8988T (cell line): ENCODE measurements around the gene CERS3.

Source experiments
- DNase-seq: peaks from one replicate; pipeline ENCODE4 v3.0.0; 2011

Gene CERS3

DNA sequence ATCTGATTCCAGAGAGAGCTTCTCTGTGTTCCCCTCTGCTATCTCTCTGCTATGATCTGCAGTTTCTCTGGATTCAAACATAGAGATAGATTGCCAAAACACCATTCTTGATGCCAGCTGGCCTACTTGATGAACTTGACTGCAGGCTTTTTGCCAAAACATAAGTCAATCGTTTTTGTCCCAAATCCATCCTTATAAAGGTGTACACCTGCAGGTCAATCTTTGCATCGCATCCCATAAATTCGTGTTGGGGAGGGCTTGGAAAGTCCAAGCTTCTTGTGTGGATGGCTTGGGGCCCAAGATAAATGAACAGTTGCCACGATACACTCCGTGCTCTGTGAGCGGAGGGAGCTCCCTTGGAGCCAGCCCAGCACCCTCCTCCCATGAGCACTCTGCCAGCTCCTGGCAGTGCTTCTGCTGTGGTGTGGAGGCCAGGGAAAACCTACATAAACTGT is 2.7 kb downstream of the CERS3 start:
- DNase-seq: no peak

DNA sequence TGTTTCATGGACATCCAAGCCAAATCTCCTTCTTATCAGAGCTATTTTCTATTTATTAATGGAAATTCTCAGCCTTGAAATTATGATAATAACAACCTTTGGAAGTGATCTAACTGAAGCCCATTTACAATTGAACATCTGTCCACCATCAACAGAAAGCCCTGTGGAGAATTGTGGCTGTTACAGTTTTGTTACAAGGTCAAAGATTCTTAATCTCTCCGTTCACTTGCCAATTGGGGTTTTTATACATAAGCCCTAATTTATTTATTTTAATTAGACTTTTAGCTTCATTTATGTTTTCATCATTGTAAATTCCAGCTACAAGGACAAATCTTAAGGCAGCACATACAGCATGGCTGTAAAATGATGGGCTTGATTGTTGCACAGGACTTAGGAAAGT is 3.3 kb downstream of the CERS3 start:
- no peak for DNase-seq

DNA sequence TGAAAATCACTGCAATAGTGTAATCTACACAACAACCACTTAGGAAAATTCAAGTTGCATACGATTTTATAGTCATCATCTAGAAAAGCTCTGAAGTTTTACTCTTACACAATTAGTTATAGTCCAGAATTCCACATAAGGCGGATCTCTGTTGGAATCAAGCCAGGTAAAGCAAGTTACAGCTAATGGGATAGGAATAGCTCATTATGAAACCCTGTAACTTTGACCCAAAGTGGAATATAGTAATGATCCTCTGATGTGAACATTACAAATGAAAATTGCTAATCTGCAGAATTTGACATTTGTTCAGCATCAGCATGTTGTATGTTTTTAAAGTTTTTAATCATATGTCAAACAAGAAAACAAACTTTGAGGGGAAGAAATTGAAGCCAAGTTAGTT is 4.4 kb downstream of the CERS3 start:
- no peak for DNase-seq

DNA sequence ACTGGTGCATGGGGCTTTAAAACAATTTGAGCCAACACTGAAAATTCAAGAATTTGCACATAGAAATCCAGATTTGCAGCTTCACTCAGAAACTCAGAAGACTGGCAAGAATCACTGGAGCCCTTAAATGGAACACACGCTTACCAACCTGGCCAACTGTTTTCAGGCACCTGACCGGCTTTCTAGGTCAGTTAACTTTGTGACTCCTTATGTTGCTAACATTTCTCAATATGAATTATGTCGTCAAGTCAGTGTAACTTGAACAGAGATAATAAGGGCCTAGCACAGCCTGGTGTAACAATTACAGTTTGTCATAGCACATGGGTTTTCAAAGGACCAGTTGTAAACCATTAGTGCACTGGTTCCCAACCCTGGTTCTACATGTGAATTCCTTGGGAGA is 6.8 kb downstream of the CERS3 start:
- DNase-seq: no peak

DNA sequence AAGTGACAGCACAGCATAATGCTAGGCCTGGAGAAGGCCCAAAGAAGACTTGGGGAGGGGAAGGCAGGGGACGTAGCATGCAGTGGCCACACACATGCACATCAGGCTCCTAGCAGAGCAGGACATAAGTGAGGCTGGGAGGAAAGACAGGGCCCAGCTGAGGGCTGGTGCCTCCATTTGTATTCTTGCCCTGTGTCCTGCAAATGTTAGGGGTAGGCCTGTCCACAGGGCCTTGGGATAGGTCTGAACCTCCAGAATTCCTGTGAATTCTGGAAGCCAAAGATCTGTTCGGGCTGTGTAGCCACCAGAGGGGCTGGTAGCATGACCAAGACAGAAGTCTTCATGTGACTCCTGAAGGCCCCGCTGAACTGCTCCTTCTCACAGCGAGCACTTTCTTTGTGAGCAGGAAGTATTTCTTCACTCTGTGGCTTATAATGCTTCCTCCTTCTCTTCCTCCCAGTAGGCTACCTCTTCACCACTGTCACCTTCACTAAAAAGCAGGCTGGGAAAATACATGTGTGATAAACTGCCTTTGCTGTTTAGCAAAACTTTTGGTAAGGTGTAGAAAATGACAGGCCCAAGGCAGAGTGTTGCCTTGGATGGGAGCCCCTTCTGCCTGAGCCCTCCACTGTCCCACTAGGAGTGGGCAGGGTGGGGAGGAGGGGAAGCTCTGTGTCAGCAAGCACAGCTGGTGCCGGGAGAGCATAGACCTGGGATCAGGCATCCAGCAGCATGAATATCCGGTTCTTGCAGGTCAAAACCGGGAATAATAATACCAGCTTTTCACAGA is 8.4 kb downstream of the CERS3 start:
- DNase-seq: no peak

DNA sequence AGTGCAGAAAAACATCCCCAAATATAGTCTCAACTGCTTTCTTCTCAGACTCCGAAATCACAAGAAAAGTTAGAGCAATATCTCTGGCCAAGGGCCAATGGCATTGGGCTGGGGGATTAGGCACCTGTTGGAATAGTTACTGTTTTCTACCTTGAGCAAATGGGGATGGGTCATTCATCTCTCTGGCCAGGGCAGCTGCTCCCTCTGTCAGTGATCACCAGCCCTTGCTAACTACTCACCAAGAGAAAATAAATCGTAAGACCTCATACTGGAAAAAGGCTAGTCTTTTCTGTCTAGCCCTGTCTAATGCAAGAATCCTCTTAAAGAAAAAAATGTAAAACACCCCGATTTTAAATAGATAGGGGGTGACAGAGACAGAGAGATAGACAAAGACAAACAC is 10.9 kb downstream of the CERS3 start:
- no peak for DNase-seq

DNA sequence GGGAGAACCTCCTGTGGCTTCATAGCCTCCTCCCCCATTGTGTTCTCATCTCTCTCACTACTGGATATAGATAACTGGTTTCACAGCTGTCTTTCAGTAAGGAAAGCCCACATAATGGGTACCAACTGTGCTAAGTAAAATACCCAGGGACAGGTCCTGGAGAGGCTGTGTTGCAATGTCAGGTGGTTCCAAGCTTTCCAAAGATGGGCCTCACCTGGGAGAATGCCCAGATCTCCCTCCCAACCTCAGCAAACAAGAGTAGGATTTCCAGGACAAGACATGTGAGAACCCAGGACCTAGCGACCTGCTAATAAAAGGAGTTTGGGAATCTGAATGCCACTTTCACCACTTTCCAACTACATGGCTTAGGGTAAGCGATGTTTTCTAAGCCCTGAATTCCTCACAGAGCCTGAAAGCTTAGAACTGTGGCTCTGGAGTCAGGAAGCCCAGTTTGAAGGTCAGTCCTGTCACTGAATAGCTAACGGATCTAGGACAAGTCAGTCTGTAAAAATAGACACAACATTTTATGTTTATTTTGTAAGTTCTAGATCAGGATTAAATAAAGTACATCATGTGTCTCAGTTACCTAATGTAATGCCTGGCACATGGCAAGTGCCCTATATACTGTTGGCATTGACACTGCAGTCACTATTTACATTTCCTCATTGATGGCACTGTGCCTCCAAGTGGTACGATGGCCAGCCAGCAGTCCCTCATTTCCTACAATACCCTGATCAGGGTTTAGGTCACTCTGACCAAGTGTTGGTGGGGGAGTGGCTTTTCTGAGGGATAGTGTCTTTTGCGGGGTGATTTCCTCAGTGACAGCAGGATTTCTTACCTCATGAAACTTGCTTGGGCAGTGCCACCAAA is 11.9 kb downstream of the CERS3 start:
- DNase-seq: no peak

DNA sequence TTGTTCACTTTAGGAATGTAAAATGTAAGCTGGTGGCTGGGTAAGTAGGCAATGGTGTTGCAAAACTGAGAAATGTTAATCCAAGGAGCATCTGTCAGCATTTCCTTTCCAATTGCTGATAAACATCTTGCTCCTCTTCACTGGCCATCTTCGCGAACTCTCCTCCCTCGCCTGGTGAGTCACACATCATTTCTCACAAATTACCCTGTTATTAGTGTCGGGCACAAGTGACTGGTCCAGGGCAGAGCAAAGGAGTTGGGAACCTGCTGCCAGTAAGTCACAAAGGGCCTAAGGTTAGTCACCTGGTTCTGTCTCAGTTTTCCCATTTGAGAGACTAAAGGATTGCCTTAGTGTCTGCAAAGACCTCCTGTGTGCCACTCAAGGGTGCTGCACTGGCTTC is 13.0 kb downstream of the CERS3 start:
- no peak for DNase-seq

DNA sequence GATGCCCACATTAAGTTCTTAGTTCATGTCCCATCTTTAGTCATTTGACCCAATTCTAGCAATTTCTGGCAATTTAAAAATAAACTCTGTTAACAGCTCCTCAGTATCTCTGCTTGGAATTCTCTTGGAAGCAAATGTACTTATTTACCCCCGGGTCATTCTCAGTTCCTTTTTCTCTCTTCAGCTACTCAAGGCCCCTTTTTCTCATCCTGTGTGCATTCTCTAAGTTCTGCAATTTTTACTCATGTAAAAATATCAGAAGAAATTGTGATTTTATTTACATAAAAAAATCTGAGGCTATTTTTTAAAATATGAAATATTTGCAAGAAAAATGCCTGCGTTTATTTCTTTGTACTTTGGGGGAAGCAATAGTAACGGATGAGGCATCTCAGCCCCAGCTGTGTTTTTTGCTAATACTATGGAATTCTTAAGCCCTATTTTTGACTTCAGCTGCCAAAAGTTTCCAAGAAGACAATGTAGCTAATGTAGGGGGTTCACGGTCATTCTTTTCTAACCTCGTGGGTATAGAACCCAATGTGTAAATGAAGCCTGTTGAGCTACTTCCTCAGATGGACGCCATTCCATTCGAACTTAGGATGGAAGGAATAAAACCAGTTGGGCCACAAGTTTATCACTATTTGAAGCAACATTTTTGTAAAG is 20.0 kb downstream of the CERS3 start:
- DNase-seq: no peak

DNA sequence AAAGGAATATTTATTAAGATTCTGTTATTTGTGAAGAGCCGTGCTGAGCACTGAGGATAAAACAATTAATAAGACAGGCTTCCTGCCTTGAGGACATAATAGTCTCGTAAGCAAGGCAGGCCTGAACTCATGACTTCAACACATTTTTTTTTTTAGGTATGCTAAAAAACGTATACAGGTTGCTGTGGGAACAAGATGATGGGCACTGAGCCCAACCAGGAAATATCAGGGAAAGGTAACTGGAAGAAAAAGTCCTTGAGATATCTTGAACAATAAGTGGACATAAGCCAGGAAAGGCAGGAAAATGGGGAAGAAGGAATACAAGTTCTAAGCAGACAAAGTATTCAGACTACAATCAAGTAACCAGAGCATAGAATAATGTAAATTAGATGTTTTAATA is 26.1 kb downstream of the CERS3 start:
- no peak for DNase-seq

DNA sequence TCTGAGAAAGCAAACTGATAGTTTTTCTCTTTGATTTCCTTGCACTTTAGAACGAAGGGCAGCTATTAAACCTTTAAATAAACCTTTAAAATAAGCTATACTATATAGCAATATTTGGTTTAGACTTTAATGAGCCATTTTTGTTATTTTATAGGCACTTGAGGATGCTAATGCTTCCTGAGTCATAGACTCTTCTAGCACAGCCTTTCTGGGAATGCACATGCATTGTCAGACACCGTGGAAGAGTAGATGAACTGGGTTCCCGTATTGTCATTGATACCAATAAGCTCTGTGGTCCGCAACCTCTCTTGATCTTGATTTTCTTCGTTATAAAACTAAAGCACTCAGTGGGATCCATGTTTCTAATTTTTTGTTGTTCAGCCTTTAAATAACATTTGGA is 27.6 kb downstream of the CERS3 start:
- DNase-seq: no peak

DNA sequence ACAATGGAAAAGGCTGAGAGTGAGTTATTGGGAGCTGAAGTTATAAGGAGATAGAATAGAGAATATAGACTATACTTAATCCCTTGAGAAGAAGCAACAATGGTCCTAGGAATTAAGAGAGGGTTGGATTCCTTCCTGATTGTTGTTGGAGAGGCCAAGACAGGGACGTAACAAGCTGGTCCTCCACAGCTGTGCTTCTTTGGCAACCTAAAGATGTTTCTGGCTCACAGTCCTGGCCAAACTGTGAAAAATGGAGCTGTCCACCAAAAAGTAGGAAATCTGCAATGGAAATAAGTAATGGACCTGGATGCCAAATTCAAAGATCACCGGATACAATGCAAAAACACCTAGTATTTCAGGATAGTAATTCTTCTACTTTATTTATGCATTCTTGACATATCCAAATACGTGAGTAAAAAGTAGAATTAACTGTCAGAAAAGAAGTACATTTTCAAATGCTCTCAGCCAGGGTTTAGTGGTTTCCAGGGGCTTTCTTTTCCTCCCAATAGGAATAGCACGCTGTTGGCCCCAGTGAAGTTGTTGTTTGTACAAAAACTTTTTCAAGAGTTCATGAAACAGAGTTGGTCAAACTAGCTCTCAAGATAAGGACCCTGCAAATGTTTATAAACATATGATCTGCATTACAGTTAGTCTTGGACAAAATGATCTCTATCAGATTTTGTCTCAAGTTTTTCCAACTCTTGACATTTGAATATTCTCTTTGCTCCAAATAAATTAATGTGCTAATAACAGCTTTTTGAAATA is 28.3 kb downstream of the CERS3 start:
- no peak for DNase-seq

DNA sequence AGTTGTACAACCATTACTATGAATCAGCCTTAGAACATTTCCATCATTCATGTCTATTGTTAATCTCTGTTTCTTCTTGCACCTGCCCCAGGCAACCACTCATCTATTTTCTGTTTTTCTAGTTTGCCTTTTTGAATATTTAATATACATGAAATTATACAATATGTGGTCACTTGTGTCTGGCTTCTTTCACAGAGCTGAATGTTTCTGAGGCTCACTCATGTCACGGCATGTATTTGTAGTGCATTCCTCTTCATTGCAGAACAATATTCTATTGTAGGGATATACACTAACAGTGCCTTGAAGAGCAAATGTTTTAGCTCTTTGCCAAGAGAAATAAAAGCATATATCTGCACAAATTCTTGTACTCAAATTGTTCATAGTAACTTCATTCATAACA is 32.9 kb downstream of the CERS3 start:
- DNase-seq: no peak

DNA sequence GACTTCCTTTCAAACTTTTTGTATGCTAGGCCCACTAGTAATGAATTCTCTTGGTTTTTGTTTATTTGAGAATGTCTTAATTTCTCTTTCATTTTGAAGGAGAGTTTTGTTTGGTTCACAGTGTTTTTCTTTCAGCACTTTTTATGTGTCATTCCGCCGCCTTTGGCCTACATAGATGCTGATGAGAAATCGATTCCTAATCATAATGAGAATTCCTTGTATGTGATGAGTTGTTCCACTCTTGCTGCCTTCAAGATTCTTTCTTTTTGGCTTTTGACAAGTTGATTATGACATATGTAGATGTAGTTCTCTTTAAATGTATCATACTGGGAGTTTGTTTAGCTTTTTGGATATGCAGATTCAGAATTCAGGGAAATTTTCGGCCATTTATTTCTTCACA is 35.5 kb downstream of the CERS3 start:
- DNase-seq: no peak

DNA sequence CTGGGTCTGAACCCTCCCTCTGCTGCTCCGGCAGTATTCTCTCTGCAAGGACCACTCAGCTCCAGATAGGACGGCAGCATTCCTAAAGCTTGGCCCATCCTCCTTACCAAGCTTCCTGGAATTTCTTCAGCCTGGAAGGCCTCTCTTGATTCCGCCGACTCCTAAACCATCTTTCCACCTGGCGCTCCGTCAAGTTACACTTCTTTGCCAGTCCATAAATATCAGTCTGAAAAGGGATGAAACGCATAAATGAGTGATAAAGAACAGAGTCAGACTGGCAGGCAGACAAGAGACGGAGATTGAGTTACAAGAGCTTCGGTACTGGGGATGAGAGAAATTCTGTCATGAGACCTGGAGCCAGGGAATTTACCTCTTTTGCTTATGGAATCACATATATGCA is 44.3 kb downstream of the CERS3 start:
- no peak for DNase-seq

DNA sequence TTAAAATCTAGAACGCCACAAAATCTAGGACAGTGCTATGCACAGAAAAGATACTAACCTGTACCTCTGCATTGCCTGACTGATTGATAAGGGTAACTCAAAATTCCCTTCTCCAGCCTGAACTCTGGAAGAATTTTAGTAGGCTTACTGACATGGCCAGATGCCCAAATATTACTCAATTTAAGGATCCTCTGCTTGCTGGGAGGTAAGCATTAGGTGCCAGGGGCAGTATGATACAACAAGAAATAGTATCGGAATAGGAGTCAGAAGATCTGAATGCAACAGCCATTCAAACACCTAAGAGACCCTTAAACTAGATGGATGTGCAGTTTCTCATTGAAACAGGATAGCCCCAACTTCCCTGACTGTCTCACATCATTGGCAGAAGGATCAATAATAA is 45.4 kb downstream of the CERS3 start:
- DNase-seq: no peak

DNA sequence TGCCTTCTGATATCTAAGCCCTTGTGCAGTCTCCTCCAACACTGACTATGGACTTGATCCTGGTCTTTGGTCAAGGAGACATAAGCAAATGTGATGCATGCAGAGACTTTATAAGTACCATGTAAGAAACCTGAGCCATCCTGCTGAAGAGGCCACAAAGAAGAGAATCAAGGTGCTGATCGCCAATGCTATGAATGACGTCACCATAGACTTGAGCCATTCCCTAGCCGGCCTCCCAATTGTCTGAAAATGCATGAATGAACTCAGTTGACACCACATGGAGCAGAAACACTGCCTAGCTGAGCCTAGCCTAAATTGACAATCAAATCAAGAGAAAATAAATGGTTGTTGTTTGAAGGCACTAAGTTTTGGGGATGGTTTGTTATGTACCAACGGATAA is 51.9 kb downstream of the CERS3 start:
- DNase-seq: no peak

DNA sequence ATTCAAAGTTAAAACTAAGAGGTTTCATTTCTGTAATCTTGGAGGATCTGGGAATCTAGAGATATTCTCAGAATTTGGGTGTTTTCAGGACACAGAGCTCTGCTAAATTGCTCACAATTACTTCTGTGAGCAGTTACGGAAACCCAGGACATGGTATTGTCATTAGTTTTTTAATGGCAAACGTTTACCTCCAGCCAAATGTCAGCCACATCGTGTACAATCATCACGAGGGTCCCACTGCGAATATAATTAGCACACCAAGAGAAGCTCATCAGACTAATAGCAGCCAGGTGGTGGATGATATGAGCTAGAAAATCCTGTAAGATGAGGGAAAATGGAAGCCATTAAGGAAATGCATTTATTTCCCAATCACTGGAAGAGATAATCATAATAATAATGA is 56.0 kb downstream of the CERS3 start:
- no peak for DNase-seq

DNA sequence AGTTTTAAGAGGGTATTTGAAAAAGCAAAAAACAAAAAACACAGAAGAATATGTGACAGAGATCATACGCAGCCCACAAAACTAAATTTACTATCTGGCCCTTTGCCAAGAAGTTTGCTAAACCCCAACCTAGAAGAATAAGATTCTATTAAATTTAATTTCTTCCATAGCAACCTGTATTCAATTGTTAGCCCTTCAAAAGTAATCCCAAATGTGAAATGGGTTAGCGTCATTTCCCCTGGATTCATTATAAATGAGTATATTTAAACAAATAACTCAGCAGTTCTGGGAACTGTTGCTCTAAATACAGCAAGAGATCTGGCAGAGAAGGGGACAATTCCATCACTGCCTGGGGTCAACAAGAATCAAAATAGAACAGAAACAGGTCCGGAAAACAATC is 56.8 kb downstream of the CERS3 start:
- DNase-seq: no peak

DNA sequence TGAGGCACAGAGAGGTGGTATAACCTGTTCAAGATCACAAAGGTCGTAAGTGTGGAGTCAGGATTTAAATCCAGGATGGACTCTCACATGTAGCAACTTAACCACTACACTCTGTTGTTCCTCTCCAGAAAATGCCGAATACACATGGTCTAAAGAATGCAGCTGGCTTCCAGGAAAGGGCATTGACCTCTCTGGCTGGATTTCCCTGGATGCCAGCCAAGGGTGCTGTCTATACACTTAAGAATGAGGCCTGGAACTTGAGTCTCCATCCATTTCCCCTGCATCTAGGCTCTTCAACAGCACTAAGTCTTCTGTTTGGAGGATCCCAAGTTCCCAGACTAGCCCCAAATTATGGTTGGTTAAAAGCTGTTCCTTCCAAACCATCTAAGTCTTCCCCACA is 60.5 kb downstream of the CERS3 start:
- no peak for DNase-seq

DNA sequence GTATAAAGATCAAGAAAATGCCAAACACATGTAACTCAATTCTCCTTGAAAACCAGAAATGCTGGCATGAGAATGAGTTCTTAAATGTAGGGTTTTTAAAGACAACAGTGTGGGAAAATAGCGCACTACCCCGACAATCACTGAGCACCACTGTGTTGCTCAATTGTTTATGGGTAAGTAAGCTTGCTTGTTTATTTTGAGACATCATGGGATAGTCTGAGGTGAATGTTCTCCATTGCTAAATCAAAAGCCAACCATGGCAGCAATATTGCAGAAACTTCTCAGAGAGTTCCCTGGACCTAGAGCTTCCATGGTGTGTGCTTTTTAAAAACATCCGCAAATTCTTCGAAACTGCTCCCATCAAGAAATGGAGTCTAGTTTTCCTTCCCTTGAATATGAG is 62.7 kb downstream of the CERS3 start:
- no peak for DNase-seq

DNA sequence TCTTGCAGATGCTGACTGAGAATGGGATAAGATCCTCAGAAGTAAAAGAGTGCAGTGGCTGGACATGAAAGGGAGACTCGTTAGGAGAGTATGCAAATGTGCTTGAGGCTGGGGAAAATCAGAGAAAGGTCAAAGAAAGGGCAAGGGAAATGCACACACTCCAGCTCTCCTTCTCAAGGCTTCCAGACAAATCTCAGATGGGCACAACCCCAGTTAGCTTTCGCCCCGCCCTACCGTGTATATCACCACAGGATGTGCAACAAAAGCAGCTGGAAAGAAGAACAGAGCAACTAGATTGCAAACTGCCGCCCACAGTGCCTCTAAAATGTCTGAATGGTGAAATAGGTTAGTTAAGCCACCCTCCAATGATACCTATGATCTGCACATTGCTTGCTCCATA is 63.9 kb downstream of the CERS3 start:
- no peak for DNase-seq

DNA sequence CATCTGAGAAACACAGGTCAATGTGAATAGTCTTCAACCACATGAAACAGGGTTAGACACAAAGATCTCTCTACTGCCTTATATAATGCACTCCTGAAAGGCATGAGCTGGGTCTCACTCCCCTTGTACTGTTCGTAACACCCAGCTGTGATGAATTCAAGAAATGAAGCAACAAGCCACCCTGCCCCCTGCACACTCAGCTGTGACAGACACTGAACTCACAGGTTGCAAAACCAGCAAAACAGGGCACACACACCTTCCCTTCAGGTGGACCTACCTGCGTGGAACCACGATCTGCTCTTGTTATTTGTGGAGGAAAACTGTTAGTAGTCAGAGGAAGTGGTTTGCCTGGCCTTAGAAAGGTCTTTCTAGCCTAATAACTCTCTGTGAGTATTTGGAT is 64.5 kb downstream of the CERS3 start:
- DNase-seq: no peak
